GM21576 (cell line): ENCODE data around the gene LCMT2.

Source experiments
- ATAC-seq: cut with Tn5 transposase; IDR thresholded peaks from one replicate; pipeline ENCODE4 v1.9.1; 2021; ENCODE audit warnings: mild to moderate bottlenecking, moderate library complexity; ENCODE audit not compliant: unreplicated experiment

The LCMT2 gene, protein sequence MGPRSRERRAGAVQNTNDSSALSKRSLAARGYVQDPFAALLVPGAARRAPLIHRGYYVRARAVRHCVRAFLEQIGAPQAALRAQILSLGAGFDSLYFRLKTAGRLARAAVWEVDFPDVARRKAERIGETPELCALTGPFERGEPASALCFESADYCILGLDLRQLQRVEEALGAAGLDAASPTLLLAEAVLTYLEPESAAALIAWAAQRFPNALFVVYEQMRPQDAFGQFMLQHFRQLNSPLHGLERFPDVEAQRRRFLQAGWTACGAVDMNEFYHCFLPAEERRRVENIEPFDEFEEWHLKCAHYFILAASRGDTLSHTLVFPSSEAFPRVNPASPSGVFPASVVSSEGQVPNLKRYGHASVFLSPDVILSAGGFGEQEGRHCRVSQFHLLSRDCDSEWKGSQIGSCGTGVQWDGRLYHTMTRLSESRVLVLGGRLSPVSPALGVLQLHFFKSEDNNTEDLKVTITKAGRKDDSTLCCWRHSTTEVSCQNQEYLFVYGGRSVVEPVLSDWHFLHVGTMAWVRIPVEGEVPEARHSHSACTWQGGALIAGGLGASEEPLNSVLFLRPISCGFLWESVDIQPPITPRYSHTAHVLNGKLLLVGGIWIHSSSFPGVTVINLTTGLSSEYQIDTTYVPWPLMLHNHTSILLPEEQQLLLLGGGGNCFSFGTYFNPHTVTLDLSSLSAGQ

DNA sequence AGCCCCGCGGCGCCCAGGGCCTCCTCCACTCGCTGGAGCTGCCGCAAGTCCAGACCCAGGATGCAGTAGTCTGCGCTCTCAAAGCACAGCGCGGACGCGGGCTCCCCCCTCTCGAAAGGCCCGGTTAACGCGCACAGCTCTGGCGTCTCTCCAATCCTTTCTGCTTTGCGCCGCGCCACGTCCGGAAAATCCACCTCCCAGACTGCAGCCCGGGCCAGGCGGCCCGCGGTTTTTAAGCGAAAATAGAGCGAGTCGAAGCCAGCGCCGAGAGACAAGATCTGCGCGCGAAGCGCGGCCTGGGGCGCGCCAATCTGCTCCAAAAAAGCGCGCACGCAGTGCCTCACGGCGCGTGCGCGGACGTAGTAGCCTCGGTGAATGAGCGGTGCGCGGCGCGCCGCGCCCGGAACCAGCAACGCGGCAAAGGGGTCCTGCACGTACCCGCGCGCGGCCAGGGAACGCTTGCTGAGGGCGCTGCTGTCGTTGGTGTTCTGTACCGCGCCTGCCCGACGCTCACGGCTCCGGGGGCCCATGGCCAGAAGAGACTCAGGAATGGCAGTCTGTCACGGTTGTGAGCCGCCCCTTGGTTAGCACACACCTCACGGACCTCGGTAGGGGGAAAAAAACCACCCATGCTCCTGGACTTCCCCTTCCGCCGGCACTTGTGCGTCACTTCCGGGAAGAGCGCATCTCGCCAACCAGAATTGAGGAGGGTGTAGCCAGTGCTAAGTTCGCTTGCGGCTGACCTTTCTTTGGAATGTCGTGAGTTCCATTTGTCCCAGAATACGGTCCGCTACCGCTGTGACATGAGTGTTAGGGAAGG, at the start of gene LCMT2:
LCMT2 (minus strand) TSS at position 614 of the 820 bp plus-strand sequence; CDS start at position 530, 84 bp downstream.
- ATAC-seq = peak; percentile 90

DNA sequence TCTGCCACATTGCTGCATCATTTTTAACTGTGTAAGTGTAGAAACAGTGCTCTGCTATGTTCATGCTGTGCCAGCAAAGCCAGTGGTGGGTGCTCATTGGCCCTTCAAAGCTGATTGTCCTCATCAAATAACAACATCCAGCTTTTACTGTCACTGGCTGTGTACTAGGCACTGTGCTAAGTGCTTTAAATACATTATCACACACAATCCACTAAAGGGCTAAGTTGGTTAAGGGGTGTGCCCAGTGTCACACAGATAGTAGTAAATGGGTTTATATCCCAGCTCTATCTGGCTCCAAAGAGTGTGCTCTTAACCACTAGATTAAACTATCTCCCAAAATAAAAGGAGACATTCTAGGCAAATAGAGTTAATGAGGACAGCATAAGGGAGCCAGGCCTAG, 48.2 kb upstream of the LCMT2 start:
- no peak for ATAC-seq

DNA sequence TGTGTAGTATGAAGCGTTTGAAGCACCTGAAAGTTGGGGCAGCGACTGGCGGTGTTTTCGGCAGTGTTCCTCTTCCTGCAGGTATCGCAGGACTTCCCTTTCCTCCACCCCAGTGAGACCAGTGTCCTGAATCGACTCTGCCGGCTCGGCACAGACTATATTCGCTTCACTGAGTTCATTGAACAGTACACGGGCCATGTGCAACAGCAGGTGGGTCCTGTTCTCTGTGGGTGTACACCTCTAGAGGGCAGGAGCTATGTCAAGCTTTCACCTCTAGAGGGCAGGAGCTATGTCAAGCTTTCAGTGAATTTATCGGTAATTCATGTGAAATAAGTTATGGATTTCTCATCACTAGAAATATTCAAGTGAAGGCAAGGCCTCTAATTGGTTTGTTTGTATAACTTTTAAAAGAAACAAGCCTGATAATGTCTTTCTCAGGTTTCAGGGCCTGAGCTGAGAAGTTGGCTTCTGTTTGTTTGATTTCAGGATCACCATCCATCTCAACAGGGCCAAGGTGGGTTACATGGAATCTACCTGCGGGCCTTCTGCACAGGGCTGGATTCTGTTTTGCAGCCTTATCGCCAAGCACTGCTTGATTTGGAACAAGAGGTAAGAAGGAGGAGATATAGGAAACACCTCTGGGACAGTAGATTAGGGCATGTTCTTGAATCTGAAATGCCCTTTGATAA, 45.8 kb upstream of the LCMT2 start:
- no peak for ATAC-seq

DNA sequence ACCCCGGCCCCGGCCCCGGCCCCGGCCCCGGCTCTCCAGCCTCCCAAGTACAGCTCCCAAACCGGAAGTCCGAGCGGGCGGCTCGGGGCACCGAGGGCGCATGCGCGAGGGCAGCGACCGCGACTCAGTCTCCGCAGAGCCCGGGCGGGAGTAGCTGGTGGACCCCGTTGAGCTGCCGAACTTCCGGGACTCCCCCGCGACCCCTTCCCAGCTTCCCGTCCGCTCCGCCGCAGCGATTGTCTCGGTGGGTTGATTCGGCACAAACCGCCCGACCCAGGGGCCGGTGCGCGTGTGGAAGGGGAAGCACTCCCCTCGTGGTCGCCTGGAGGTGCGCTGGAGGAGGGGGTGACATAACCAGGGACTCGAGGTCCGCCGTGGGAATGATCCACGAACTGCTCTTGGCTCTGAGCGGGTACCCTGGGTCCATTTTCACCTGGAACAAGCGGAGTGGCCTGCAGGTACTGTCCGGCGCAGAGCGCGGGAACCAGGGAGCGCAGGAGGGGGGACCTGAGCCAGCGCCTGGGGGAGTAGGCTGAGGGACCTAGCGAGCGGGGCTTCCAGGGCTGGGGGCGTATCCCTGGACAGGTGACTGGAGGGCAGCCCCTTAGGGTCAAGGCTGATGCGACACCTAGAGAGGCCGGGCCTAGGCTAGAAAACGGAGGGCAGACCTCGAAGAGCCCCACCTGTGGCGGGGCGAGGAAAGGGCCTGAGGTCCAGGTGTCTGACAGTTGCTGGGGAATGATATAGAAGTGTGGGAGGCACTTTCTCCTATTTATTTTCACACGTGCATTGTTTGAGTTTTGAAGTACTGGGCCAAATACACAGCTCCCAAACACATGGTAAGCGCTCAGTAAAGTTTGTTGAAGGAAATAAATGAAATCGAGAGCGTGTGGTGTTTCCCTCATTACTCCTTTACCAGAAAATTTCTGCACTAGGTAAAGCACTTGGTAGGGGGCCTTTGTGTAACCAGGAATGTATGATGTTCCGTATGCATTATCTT, 40.9 kb upstream of the LCMT2 start, which contains the start of the genes TUBGCP4 and ZSCAN29:
TUBGCP4 (plus strand) TSS at position 127 of the 1,000 bp plus-strand sequence; CDS start at position 381, 254 bp downstream.
ZSCAN29 (minus strand) TSS at position 69 of the 1,000 bp plus-strand sequence. CDS start 1,130 bp downstream, outside the sequence.
- ATAC-seq = peak; percentile 64

DNA sequence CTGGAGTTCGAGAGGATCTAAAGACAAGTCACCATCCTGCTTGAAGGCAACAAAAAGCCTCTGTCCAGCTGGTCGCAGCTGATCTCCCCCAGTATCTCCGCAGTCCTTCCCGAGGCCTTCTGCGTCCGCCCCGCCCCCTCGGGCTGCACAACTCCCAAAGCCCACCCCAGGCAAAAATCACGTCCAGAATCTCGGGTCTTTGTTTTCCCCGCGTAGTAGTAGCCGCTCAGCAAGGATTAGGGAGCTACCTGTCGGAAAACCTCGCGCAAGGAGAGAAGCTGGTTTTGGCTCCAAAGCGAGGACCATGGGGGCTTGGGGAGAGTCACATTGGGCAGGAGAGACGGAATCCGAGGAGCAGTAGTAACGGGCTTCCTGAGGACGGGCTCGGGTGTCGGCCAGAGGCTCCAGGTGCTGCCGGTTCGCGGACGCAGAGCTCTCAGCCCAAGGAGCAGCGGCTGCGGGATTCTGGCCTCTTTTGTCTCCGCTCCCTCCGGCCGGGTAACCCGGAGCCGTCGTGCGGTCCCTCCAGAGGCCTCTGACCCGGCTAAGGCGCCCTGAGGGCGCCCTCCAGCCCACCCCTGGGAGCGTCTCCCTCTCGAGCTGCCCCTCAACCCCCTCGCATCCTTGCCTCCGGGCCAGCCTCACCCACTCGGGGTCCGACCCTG, 40.1 kb upstream of the LCMT2 start:
- peak; percentile 36 for ATAC-seq

DNA sequence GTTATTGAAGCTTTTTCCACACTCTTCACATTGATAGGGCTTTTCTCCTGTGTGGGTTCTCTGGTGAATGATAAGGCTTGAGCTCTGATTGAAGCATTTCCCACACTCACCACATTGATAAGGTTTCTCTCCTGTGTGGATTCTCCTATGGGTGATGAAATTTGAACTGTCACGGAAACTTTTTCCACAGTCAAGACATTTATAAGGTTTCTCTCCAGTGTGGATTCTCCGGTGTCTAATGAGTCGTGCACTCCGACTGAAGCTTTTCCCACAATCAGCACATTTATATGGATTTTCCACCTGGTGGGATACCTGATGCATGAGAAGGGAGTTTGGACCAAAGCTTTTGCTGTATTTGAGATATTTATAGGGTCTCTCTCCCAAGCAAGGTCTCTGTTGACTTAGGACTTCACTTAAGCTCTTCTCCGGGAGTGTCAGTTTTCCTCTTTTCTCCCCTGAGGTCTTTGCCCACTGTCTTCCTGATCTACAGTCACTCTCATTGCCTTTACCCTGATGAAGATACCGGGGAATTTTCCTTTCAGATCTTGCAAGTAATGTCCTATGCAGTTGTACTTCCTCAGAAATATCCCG, 31.0 kb upstream of the LCMT2 start:
- no peak for ATAC-seq

DNA sequence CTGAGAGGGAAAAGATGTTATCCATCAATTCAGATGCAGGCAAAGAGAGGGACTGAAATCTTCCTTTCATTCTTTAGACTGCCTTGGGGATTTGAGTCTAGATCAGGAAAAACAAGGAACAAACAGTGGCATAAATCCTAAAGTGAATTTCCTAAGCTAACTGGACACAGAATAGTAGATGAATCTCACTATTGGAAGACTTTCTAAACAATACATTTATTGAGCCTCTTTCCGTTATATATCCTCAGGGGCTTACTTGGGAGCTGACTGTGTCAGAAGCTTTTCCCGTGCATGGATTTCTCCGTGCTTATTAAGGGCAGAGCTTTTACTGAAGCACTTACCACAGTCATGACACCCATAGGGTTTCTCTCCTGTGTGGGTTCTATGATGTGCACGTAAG, 30.4 kb upstream of the LCMT2 start:
- no peak for ATAC-seq

DNA sequence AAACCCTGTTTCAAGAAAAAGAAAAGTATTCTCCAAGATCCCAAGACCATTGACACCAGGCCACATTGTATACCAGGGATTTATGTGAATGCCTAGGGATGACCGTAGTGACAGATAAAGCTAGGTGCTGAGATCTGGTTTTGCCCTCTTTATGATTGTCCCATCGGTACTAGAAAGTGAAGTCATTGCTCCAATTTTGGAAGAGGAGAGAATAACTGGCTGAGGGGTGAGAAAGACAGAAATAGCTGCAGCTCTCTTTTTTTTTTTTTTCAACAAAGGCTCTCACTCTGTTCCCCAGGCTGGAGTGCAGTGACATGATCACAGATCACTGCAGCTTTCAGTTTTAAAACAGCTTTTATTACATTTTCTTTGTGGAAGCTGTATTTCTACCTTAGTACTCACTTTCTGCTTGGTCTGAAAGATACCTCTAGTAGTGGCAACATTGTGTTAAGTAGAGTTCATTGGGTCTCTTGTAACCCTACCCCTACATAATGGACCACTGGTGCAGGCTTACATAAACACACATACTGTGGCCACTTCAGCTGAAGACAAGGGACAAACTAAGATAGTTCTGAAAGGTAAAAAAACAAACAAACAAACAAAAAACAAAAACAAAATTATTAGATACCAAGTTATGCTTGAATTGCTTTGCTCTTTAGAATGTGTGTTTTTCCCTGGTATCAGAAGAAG, 22.5 kb upstream of the LCMT2 start:
- ATAC-seq = no peak

DNA sequence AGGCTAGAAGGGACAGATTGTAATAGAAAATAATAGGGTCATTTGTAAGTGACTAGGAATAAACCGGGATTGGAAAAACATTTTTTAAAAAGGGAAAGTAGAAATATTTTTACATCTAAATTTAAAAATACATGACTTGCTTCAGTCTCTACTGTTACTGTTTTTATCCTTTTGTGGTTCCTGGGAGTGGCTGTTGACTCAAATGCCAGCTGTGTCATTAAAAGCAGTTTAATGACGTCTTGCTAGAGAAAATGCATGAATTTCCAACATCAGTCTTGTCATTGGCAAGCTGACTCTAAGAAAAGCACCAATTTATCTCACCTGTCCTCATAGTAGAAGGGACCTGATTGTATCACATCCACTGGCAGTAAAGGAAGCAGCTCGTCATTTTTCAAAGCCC, 16.7 kb upstream of the LCMT2 start:
- ATAC-seq = no peak

DNA sequence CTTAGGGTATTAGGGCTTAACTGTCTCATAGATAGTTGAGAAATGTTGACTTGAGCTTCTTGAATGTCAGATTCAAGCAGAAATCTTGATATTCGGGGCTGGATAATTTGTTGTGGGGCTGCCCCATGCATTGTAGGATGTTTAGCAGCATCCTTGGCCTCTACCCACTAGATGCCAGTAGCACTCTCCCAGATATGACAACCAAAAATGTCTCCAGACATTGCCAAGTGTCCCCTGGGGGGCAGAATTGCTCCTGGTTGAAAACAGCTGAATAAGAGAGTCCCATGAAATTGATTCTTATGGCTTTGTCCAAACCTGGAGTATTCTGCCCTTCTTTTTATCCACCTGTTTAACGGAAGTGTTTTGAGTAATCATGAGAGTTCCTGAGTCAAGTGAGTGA, 15.9 kb upstream of the LCMT2 start:
- no peak for ATAC-seq

DNA sequence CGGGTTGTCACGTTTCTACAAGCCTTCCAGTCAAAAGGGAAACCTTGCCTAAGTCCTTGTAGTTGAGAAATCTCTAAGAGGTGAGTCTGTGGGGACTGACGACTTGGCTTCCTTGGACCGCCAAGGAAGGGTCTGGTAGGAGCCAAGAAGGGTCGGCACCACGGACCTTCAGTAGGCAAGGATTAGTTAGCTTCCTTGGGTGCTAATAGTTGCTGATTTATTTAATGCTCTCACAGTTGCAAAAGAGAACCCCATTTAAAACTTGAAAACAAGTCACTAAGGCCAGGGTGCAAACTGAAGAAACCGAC, 361 bp upstream of the LCMT2 start:
- ATAC-seq = peak; percentile 30

DNA sequence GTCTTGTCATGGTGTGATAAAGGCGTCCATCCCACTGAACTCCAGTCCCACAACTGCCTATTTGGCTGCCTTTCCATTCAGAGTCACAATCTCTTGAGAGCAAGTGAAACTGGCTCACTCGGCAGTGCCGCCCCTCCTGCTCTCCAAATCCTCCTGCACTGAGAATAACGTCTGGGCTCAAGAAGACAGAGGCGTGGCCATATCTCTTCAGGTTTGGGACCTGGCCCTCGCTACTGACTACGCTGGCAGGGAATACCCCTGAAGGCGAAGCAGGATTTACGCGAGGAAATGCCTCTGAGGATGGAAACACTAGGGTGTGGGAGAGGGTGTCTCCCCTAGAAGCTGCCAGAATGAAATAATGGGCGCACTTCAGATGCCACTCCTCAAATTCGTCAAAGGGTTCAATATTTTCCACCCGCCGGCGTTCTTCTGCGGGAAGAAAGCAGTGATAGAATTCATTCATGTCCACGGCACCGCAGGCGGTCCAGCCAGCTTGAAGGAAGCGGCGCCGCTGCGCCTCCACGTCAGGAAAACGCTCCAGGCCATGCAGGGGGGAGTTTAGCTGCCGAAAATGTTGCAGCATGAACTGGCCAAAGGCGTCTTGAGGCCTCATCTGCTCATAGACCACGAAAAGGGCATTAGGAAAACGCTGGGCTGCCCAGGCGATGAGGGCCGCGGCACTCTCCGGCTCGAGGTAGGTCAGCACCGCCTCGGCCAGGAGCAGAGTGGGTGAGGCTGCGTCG, 985 bp downstream of the LCMT2 start:
- no peak for ATAC-seq

DNA sequence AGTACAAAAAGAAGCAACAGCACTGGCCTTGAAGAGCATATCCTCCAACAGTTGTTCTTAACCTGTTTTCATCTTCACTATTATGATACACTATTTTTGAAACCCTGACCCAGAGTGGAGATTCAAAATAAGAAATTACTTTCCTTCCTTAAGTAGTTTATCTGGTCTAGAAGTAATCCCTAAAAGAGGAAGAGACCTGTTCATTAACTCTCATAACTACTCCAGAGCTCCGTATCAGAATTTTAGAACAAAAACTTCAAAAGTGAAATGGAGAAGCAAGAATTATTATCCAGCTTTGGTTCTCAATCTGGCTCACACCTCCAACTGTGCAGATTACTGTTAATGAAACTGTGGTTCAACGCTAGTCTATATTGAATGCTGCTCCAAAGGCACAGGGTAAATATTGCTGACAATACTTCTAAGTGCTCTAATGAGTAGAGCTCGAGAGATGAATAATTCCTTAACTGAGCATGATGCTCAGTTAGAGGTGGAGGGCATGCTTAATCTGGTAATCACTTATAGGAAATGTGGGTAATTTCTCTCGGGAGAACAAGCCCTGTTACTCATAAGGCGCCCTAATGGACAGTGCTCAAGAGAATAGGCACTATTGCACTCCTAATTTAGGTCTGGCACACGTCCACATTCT, 5.2 kb downstream of the LCMT2 start:
- no peak for ATAC-seq

DNA sequence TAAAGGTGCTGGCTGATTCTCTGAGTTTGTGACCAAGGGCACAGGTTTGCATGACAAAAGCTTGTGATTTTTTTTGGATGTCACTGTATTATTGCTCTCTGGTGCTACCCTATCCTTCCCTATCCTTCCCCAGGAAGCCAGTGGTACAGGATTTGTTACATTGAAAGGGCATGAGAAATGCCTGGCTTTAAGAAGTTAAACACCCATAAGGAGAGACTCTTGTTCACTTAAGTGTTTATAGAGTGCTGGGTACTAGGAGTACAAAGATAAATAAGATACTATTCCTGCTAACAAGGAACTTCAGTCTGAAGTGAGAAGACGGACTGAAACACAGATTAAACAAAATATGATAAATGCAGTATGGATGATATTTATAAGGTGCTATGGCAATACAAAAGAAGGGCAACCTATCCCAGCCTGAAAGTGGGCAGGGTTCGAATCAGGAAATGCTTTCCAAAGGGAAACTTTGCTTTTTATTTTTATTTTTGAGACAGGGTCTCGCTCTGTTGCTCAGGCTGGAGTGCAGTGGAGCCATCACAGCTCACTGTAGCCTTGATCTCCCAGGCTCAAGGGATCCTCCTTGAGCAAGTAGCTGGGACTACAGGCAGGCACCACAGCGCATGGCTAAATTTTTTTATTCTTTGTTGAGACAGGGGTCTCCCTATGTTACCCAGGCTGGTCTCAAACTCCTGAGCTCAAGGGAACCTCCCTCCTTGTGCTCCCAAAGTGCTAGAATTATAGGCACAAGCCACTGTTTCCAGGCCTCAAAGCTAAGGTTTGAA, 11.2 kb downstream of the LCMT2 start:
- ATAC-seq = no peak

DNA sequence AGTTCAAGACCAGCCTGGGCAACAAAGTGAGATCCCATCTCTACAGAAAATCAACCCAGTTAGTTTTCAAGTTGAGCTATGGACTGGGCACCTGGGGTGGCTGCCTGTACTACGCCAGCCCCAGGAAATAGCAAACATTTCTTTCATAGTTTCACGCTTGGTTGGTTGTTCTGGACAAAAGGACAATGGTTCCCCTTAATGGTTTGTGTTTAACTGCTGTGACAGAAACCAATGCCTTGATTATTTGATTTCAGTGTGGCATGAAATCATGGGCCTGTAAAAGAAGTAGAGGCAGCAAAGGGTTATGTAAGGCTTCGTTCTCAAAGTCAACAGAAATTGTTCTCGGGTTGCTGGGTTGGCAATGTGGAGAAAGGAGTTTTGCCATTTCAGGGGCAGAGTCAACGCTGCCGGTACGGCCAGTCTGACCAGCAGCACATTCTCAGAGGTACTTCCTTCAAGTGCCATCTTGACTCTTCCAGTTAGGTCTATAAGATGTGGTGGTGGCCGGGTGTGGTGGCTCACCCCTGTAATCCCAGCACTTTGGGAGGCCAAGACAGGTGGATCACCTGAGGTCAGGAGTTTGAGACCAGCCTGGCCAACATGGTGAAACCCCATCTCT, 12.7 kb downstream of the LCMT2 start:
- ATAC-seq = no peak

DNA sequence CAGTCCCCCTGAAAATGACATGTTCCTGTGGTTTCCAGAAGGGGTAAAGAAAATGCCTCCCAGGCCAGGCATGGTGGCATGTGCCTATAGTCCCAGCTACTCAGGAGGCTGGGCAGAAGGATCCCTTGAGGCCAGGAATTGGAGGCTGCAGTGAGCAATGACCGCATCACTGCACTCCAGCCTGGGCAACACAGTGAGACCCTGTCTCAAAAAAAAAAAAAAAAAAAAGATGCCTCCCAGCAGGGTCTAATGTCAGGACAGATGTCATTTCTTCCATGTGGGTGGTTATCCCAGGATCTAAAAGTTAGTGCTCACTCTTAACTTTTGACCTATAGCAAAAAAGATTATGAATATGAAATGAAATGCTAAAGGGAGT, 13.4 kb downstream of the LCMT2 start:
- ATAC-seq = no peak
